Testis (tissue), 2 donors: ENCODE data around the gene ZCCHC18.
"Not testable (repeated sequence)": the region's sequence is repeated elsewhere in the genome, so short reads cannot be mapped to it uniquely, and the experiment has no call there.

Experiments
- CTCF ChIP-seq, 3 experiments: fragments of 450-650 bp in 2 of 3; fragments of 200-600 bp in 1 of 3; sonication (generic) in 1 of 3; IDR thresholded peaks; one replicate each; pipeline ENCODE4 v1.5.1; 2016 to 2019; ENCODE audit warnings: antibody characterized with exemption in 3 of 3, mild to moderate bottlenecking in 2 of 3, moderate library complexity in 1 of 3
- POLR2A ChIP-seq: fragments of 450-650 bp; IDR thresholded peaks from one replicate; pipeline ENCODE4 v1.6.1; 2017; ENCODE audit warnings: antibody characterized with exemption, mild to moderate bottlenecking, moderate library complexity

DNA sequence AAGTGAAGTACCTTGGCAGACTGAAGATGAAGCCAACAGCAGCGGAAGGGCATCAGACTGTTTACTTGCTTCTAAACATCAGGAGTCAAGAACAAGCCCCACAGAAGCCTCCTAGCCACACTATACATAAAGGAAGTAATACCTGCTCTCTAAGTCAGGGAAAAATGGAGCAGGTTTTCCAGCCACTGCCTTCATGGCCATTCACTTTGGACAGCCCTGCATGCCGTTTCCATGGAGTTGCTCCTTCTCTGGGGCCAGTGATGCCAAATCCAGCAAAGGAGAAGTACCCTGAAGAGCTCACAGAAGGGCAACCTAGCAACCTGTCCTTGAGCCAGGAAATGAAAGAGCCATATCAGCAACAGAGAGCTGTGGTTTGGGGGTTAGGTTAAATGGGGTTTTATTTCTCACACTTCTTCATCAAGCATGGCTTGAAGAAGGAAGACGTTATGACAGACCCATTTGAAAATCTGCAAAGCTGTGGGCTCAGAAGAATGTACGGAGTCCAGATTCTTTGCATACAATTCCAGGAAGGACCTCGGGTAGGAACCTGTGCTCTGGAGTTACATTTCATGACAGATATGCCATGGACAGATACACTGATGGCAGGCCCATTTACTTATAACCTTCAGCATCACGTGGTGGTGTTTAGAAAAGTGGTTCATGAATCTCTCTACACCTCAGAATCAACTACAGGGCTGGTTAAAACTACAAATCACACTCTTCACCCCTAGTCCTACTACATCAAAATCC is 1.7 kb upstream of the ZCCHC18 start:
- TF ChIP-seq CTCF (IDR thresholded peaks at IDR 0.05); POLR2A: not testable (repeated sequence)
